HG03045 (cell line): Measurements from ENCODE around the gene PIK3C2G.

Source experiments
- ATAC-seq: cut with Tn5 transposase; IDR thresholded peaks from one replicate; pipeline ENCODE4 v1.9.1; 2021; ENCODE audit warnings: mild to moderate bottlenecking, moderate library complexity; ENCODE audit not compliant: unreplicated experiment

PIK3C2G gene

GRCh38 chr12:18696971-18697602, 435.8 kb downstream of the PIK3C2G start:
- no peak for ATAC-seq
